Stimulated activated CD4-positive, alpha-beta T cell treated with anti-CD3 and anti-CD28 coated beads, TNF-alpha, amount 100 ng/mL, for 48 hours (primary cell): ENCODE data around the gene MAP4K3.
"Not testable (repeated sequence)": the region's sequence is repeated elsewhere in the genome, so short reads cannot be mapped to it uniquely, and the experiment has no call there.

ENCODE experiments used
- DNase-seq, 3 donors: peaks; one replicate each; pipeline ENCODE4 v3.0.0-alpha.2; 2020; ENCODE audit warnings: low read depth in 3 of 3

Gene MAP4K3

GRCh38 chr2:39306626-39307025 is 130.5 kb downstream of the MAP4K3 start:
- DNase-seq: no peak

DNA sequence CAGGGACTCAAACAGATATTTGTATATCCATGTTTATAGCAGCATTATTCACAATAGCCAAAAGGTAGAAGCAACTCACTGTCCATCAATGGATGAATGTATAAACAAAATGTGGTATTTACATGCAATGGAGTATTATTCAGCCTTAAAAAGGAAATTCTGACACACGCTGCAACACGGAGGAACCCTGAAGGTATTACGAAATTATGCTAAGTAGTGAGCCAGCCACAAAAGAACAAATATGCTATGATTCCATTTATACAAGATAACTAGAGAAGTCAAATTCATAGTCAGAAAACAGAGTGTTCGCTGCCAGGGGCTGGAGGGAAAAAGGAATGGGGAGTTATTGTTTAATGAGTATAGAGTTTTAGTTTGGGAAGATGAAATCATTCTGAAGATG is 132.4 kb downstream of the MAP4K3 start:
- DNase-seq: no peak

GRCh38 chr2:39304200-39304599 is 132.9 kb downstream of the MAP4K3 start:
- no peak for DNase-seq

- no peak for DNase-seq
Observed at GRCh38 chr2:39301352-39301751, 135.7 kb downstream of the MAP4K3 start.

GRCh38 chr2:39300044-39300978 is 136.8 kb downstream of the MAP4K3 start:
- DNase-seq: no peak

- no peak for DNase-seq
Observed at GRCh38 chr2:39290433-39290832, 146.7 kb downstream of the MAP4K3 start.

DNA sequence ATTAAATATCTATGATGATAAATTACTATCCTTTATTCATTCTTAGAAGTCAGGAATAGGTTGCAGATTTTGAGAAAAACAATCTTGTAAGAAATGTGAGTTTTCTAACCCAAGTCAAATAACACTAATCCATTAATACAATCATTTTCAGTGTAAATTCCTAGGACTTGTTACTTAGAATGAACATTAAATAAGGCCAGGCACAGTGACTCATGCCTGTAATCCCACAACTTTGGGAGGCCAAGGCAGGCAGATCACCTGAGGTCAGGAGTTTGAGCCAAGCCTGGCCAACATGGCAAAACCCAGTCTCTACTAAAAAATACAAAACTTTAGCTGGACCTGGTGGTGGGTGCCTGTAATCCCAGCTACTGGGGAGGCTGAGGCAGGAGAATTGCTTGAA is 147.5 kb downstream of the MAP4K3 start:
- DNase-seq: no peak

DNA sequence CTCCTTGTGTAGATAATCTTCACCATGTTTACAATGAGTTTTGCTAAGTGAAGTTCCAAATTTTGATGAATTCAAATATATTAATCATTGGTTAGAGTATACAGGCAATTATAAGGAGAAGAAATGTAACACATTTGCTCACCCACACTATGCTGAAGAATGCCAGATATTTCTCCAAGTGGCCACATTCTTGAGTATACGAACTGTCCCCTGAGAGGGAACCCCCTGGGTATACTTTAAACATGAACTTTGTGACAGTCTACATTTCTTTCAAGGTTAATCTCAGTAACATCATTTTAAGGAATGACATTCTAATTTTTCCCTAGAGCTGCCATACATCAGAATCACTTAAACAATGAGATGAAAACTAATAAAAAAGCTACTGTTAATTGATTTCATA is 153.5 kb downstream of the MAP4K3 start:
- no peak for DNase-seq

GRCh38 chr2:39281391-39281790 is 155.7 kb downstream of the MAP4K3 start:
- DNase-seq: no peak

DNA sequence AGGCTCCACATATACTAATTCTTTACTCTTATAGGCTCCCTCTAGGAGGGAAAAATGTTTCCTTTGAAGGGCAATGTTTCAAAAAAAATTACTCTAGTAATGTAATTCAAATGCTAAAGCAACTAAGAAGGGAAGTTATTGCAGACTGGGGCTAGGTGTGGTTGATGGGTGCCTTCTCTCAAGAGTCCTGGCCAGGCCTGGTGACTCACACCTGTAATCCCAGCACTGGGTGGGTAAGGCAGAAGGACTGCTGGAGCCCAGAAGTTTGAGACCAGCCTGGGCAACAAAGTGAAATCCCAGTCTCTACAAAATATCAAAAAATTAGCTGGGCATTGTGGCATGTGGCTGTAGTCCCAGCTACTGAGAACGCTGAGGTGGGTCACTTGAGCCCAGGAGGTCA is 162.1 kb downstream of the MAP4K3 start:
- no peak for DNase-seq

GRCh38 chr2:39269941-39270340 is 167.1 kb downstream of the MAP4K3 start:
- DNase-seq: no peak

- no peak for DNase-seq
Observed at GRCh38 chr2:39266916-39267434, 170.1 kb downstream of the MAP4K3 start.

- DNase-seq: no peak
Observed at GRCh38 chr2:39266139-39266805, 170.8 kb downstream of the MAP4K3 start.

DNA sequence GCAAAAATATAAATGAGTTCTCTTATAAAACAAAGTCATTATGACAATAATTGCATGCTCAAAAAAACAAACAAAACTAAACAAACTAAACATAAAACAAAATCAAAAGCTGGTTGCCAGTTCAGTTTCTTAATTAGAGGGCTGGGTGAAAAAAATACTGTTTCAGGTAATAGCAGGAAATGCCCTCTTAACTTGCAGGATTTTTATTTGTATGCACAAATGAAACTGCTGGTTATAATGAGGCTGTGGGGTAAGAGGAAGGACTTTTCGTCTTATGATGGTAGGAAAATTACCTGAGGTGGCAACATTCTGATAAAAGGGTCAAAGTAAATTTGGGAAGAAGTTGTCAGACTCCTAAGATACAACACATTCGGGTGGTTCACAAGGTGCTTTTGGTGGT is 171.8 kb downstream of the MAP4K3 start:
- no peak for DNase-seq

DNA sequence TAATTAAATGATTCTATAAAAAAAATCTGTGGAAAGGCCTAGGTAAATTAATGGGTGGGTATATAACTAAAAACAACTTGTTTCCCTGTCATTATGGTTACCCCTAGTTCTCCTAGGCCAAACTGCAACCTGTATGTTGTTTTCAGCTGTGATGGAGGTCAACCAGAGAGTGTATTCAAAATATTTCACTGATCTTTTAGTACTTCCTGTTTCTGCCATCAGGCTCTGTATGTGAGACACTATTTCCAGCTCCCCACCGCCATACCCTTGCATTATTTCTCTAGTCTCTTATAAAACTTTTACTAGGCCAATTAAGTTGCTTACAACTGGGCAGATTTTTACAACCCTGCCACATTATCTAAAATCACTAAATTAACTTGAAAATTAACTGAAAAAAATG is 172.4 kb downstream of the MAP4K3 start:
- no peak for DNase-seq

DNA sequence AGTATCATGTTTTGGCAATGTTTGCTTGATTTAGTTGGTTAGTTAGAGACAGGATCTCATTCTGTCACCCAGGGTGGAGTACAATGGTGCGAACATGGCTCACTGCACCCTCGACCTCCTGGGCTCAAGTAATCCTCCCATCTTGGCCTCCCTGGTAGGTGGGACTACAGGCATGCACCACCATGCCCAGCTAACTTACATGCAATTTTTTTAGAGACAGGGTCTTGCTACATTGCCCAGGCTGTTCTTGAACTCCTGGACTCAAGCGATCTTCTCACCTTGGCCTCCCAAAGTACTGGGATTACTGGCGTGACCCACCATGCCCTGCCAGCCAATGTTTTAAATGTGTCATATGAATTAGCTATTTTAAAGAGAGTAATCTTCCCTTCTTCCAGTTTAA is 177.0 kb downstream of the MAP4K3 start:
- no peak for DNase-seq

GRCh38 chr2:39256040-39256439 is 181.0 kb downstream of the MAP4K3 start:
- no peak for DNase-seq

- no peak for DNase-seq
Observed at GRCh38 chr2:39252888-39253518, 184.1 kb downstream of the MAP4K3 start.

GRCh38 chr2:39247512-39248043 is 189.5 kb downstream of the MAP4K3 start:
- no peak for DNase-seq

- DNase-seq: no peak
Observed at GRCh38 chr2:39246382-39246980, 190.6 kb downstream of the MAP4K3 start.

DNA sequence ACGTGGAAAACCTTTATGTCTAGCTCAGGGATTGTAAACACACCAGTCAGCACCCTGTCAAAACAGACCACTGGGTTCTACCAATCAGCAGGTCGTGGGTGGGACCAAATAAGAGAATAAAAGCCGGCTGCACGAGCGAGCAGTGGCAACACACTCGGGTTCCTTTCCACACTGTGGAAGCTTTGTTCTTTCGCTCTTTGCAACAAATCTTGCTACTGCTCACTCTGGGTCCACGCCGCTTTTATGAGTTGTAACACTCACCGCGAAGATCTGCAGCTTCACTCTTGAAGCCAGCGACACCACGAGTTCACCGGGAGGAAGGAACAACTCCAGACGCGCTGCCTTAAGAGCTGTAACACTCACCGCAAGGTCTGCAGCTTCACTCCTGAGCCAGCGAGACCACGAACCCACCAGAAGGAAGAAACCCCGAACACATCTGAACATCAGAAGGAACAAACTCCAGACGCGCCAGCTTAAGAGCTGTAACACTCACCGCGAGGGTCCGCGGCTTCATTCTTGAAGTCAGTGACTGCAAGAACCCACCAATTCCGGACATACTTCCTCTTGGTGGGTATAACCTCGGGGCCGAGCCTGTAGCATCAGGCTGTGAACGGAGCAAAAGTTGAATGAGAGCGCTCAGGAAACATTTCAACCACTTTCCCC is 192.0 kb downstream of the MAP4K3 start:
- not testable (repeated sequence) for DNase-seq
